Measurements from ENCODE around the gene ANOS1. TPM values are rescaled to one million over a fixed set of nuclear protein-coding genes. Genes with fewer than 3 reads are reported as not detected.
"Not testable (repeated sequence)": the region's sequence is repeated elsewhere in the genome, so short reads cannot be mapped to it uniquely, and the experiment has no call there.

Gene ANOS1, protein sequence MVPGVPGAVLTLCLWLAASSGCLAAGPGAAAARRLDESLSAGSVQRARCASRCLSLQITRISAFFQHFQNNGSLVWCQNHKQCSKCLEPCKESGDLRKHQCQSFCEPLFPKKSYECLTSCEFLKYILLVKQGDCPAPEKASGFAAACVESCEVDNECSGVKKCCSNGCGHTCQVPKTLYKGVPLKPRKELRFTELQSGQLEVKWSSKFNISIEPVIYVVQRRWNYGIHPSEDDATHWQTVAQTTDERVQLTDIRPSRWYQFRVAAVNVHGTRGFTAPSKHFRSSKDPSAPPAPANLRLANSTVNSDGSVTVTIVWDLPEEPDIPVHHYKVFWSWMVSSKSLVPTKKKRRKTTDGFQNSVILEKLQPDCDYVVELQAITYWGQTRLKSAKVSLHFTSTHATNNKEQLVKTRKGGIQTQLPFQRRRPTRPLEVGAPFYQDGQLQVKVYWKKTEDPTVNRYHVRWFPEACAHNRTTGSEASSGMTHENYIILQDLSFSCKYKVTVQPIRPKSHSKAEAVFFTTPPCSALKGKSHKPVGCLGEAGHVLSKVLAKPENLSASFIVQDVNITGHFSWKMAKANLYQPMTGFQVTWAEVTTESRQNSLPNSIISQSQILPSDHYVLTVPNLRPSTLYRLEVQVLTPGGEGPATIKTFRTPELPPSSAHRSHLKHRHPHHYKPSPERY
- not detected in 2 replicates for total RNA-seq

DNA sequence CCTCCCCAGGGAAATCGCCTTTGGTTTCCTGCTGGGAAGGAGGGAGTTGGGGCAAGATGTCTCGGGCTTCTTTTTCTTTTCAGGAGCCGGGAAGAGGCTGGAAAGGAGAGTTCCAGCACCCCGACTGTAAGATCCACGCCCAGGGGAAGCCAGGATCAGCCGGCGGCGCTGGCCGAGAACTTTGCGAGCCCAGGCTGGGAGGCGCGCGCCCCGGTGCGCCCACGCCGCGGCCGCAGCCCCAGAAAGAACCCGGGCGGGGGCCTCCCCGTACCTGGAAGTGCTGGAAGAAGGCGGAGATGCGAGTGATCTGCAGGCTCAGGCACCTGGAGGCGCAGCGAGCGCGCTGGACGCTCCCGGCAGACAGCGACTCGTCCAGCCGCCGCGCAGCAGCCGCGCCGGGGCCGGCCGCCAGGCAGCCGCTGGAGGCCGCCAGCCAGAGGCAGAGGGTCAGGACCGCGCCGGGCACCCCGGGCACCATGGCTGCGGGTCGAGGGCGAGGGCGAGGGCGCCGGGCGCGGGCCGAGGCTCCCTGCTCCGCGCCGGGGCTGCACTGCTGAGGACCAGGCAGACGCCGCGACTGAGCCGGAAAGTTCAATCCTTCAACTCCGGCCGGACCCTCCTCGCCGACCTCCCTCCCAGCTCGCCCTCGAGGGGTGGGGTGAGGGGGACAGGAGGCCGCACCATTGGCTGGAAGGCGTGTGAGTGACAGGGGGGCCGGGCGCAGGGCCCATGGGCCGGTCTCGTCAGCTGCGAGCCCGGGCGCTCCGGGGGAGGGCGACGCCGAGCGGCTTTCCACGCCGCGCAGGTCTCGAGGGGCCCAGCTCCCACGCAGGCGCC lies at the start of gene ANOS1:
ANOS1 (minus strand) TSS at position 579 of the 837 bp plus-strand sequence; CDS start at position 478, 101 bp downstream.
- Mint-ChIP-seq H3K9me3 (no peaks in the 10 kb centered on the region), H3K4me1 (ENCODE audit: low read depth) (no peaks in the 10 kb centered on the region), H3K27ac (no peak within 1 kb of the TSS), H3K4me3 (no peak within 1 kb of the TSS), H3K36me3 (ENCODE audit: low read depth) (no peaks in the 10 kb centered on the region), H3K27me3 (ENCODE audit: insufficient read depth) (peaks cover 17% of the 10 kb centered on the region)
- DNase-seq (ENCODE audit: low spot score), result no peak
- intact Hi-C loops (cut with micrococcal nuclease), result no loop called here

- Mint-ChIP-seq H3K4me1 (ENCODE audit: low read depth) (no peaks in the 10 kb centered on the region), H3K27ac (no peak overlapping the region), H3K27me3 (ENCODE audit: insufficient read depth) (peaks cover 3% of the 10 kb centered on the region), H3K4me3 (no peak overlapping the region), H3K36me3 (ENCODE audit: low read depth) (no peaks in the 10 kb centered on the region), H3K9me3 (no peaks in the 10 kb centered on the region)
- no peak for DNase-seq (ENCODE audit: low spot score)
- intact Hi-C loops (cut with micrococcal nuclease), result no loop called here
Observed at GRCh38 chrX:8773117-8773516, 41.2 kb upstream of the ANOS1 start.

DNA sequence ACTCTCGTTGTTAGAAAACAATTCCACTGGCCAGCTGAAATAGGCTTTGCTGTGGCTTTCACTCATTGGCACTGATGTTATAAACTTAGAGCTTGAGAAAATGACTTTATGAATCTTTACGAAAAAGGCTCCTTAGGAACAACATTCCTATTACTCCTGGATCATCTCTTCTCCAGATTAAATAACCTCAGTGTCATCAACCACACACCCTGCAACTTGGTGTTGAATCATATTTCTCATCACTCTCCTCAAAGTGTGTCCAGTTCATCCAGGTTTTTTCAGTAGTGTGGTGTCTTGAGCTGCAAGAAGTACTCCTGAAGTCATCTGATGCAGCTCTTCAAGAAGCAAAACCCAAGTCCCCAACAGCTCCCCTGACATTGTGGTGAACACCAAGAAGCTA lies 28.1 kb upstream of the ANOS1 start:
- Mint-ChIP-seq H3K36me3 (ENCODE audit: low read depth) (no peaks in the 10 kb centered on the region), H3K4me1 (ENCODE audit: low read depth) (no peaks in the 10 kb centered on the region), H3K4me3 (no peak overlapping the region), H3K27ac (no peak overlapping the region), H3K27me3 (ENCODE audit: insufficient read depth) (peaks cover 2% of the 10 kb centered on the region), H3K9me3 (no peaks in the 10 kb centered on the region)
- DNase-seq (ENCODE audit: low spot score), result no peak
- intact Hi-C loops (cut with micrococcal nuclease), result no loop called here

DNA sequence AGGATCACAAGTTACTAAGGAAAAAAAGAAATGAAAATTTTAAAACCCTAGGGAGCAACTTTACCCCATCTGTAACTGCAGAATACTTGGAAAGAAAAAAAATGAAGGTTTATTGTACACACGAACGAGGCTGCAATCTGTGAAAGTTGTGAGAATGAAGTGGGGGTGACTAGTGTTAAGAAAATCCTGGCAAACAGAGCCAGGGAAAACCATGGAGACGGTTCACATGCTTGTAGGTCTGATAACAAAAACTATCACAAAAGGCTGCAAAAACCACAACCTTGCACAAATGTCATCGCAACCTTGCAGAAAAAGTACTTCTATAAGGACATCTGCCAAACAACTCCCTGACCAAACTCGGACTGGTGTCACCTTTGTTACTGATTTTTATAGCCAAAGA lies 26.8 kb upstream of the ANOS1 start:
- H3K4me1 Mint-ChIP-seq (ENCODE audit: low read depth); H3K27ac Mint-ChIP-seq; DNase-seq (ENCODE audit: low spot score); intact Hi-C loops (cut with micrococcal nuclease); H3K4me3 Mint-ChIP-seq; H3K27me3 Mint-ChIP-seq (ENCODE audit: insufficient read depth); H3K36me3 Mint-ChIP-seq (ENCODE audit: low read depth); H3K9me3 Mint-ChIP-seq: not testable (repeated sequence)

GRCh38 chrX:8757609-8758389 lies 25.9 kb upstream of the ANOS1 start:
- intact Hi-C loops (cut with micrococcal nuclease); H3K27ac Mint-ChIP-seq; H3K4me3 Mint-ChIP-seq; H3K9me3 Mint-ChIP-seq; DNase-seq (ENCODE audit: low spot score); H3K27me3 Mint-ChIP-seq (ENCODE audit: insufficient read depth); H3K36me3 Mint-ChIP-seq (ENCODE audit: low read depth); H3K4me1 Mint-ChIP-seq (ENCODE audit: low read depth): not testable (repeated sequence)

DNA sequence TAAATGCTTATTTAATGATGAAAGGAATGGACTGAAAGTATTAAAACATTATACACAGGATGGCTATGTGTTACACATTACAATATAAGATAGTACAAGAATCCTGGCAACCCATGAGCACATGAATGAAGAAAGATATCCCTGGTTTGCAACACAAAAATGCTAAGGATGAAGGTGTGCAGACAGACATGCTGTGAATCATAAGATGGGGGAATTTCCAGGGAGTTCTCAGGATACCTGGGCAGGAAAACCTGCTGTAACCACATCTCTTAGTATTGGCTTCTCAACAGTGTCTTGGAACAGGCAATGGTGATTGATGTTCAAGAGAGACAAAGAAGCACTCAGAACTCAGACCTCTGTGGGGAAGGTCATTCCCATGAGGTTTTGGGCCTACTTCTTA lies 23.9 kb upstream of the ANOS1 start:
- DNase-seq (ENCODE audit: low spot score), result no peak
- H3K27me3 Mint-ChIP-seq (ENCODE audit: insufficient read depth), result peaks cover 6% of the 10 kb centered on the region
- no peaks in the 10 kb centered on the region for H3K4me1 Mint-ChIP-seq (ENCODE audit: low read depth)
- H3K9me3 Mint-ChIP-seq, result no peaks in the 10 kb centered on the region
- intact Hi-C loops (cut with micrococcal nuclease), result no loop called here
- no peak overlapping the region for H3K27ac Mint-ChIP-seq
- no peaks in the 10 kb centered on the region for H3K36me3 Mint-ChIP-seq (ENCODE audit: low read depth)
- H3K4me3 Mint-ChIP-seq, result no peak overlapping the region

GRCh38 chrX:8755116-8755515 lies 23.2 kb upstream of the ANOS1 start:
- no peak for DNase-seq (ENCODE audit: low spot score)
- Mint-ChIP-seq H3K36me3 (ENCODE audit: low read depth) (no peaks in the 10 kb centered on the region), H3K27ac (no peak overlapping the region), H3K9me3 (no peaks in the 10 kb centered on the region), H3K4me1 (ENCODE audit: low read depth) (no peaks in the 10 kb centered on the region), H3K27me3 (ENCODE audit: insufficient read depth) (peaks cover 6% of the 10 kb centered on the region), H3K4me3 (no peak overlapping the region)
- intact Hi-C loops (cut with micrococcal nuclease), result no loop called here

DNA sequence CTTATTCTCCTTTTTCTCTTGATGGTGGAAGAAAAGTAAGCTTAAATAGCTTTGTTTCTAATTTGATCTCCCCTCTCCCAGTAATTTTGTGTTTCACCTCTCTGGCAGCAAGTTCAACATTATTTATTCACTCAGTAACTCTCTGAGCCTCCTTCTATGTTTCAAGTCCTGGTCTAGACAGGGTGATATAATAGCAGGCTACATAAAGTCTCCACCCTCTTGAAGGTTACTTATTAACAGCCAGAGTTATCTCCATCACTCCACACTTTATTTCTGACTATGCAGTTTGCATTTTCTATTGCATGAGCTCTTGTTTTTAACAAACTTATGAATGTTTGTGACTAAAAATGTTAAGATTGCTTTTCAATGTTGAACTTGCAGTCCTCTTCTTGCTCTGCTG lies 17.8 kb upstream of the ANOS1 start:
- H3K4me3 Mint-ChIP-seq, result no peak overlapping the region
- intact Hi-C loops (cut with micrococcal nuclease), result no loop called here
- peaks cover 6% of the 10 kb centered on the region for H3K27me3 Mint-ChIP-seq (ENCODE audit: insufficient read depth)
- H3K27ac Mint-ChIP-seq, result no peak overlapping the region
- no peaks in the 10 kb centered on the region for H3K4me1 Mint-ChIP-seq (ENCODE audit: low read depth)
- DNase-seq (ENCODE audit: low spot score), result no peak
- H3K36me3 Mint-ChIP-seq (ENCODE audit: low read depth), result no peaks in the 10 kb centered on the region
- H3K9me3 Mint-ChIP-seq, result no peaks in the 10 kb centered on the region

DNA sequence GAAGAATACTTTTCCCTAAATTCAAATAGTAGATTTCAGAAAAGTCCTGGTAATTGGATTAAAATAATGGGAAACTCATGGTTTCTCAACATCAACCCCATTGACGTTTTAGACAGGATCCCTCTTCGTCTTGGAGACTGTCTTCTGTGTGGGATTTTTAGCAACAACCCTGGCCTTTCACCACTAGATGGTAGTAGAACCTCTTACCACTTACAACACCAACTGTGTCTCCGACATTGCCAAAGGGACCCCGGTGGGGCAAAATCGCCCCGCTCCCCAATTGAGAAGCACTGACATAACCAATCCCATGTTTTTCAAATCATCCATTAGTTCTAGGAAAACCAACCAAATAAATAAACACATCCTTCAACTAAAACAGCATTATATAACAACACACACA lies 16.9 kb upstream of the ANOS1 start:
- intact Hi-C loops (cut with micrococcal nuclease), result no loop called here
- Mint-ChIP-seq H3K9me3 (no peaks in the 10 kb centered on the region), H3K36me3 (ENCODE audit: low read depth) (no peaks in the 10 kb centered on the region), H3K27me3 (ENCODE audit: insufficient read depth) (peaks cover 2% of the 10 kb centered on the region), H3K4me1 (ENCODE audit: low read depth) (no peaks in the 10 kb centered on the region), H3K4me3 (no peak overlapping the region), H3K27ac (no peak overlapping the region)
- DNase-seq (ENCODE audit: low spot score), result no peak

- intact Hi-C loops (cut with micrococcal nuclease), result loop anchor here (1.0 kb wide), 2 partner anchors 72 to 966 kb away; no protein-coding TSS in a partner anchor
- Mint-ChIP-seq H3K9me3 (no peaks in the 10 kb centered on the region), H3K4me3 (no peak overlapping the region), H3K36me3 (ENCODE audit: low read depth) (no peaks in the 10 kb centered on the region), H3K4me1 (ENCODE audit: low read depth) (no peaks in the 10 kb centered on the region), H3K27me3 (ENCODE audit: insufficient read depth) (no peaks in the 10 kb centered on the region), H3K27ac (no peak overlapping the region)
- peak; percentile 9 for DNase-seq (ENCODE audit: low spot score)
Observed at GRCh38 chrX:8743126-8743732, 11.3 kb upstream of the ANOS1 start.

DNA sequence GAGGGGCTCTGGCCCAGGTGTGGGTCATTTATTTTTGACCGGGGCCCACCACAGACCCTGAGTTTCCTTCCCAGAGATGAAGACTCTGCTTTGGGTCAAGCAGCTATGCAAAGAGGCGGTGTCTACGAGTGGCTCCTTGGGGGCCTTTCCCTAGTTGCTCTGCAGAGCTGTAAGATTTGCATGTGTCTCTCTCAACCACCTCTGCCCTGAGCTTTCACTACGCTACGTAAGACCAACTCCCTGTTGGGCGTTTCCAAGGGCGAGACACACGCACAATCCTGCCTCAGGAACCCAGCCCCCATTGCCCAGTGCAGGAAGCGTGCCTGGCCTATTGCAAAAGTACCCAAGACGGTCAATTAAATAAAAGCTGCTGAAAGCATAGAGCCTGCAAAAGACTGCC lies 10.0 kb upstream of the ANOS1 start:
- no peak for DNase-seq (ENCODE audit: low spot score)
- intact Hi-C loops (cut with micrococcal nuclease), result no loop called here
- H3K4me1 Mint-ChIP-seq (ENCODE audit: low read depth), result no peaks in the 10 kb centered on the region
- H3K36me3 Mint-ChIP-seq (ENCODE audit: low read depth), result no peaks in the 10 kb centered on the region
- H3K4me3 Mint-ChIP-seq, result no peak overlapping the region
- no peaks in the 10 kb centered on the region for H3K27me3 Mint-ChIP-seq (ENCODE audit: insufficient read depth)
- no peak overlapping the region for H3K27ac Mint-ChIP-seq
- no peaks in the 10 kb centered on the region for H3K9me3 Mint-ChIP-seq

GRCh38 chrX:8738588-8739189 lies 6.8 kb upstream of the ANOS1 start:
- Mint-ChIP-seq H3K9me3 (no peaks in the 10 kb centered on the region), H3K27me3 (ENCODE audit: insufficient read depth) (peaks cover 3% of the 10 kb centered on the region), H3K36me3 (ENCODE audit: low read depth) (no peaks in the 10 kb centered on the region), H3K4me3 (no peak overlapping the region), H3K4me1 (ENCODE audit: low read depth) (no peaks in the 10 kb centered on the region), H3K27ac (no peak overlapping the region)
- DNase-seq (ENCODE audit: low spot score), result no peak
- intact Hi-C loops (cut with micrococcal nuclease), result loop anchor here (1.0 kb wide), 1 partner anchor 742 kb away; no protein-coding TSS in a partner anchor

All from activated T-helper 1 cell treated with anti-CD3 and anti-CD28 coated beads, Interleukin-12 subunit alpha, Interleukin-12 subunit beta, Interleukin-2, Interleukin-4 antibody, amounts not matched to agents 30 ng/mL and 10 ng/mL and 1 ng/mL, durations not matched to agents 14 hours and 24 hours and 36 hours (primary cell).